ENCODE measurements around the gene TINAG. TPM values are rescaled to one million over a fixed set of nuclear protein-coding genes. Genes with fewer than 3 reads are reported as not detected.

The TINAG gene
- total RNA-seq, 1 experiment from 2014 or later = not detected

DNA sequence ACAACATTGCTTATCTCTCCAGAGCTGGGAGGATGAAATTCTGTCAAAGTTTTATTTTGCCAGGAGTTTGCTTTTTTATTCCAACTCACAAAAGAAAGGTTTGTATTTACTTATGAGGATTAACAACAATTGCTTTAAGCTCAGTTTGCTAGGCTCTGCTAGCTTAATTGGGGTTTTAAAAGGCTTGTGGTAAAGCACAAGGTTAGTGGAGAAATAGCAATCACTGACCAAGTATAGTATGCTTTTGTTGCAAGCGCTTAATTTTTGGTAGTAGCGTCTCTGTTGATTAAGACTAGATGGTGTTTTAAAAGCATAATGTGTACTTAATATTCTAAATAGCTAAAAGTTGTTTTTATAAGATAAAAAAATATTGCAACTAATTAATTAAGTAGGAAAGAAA lies 45.7 kb downstream of the TINAG start:
- CTCF ChIA-PET = no interaction called here
- POLR2A ChIA-PET = no interaction called here
- BruUV-seq (replicated peaks) = no TSS peak

DNA sequence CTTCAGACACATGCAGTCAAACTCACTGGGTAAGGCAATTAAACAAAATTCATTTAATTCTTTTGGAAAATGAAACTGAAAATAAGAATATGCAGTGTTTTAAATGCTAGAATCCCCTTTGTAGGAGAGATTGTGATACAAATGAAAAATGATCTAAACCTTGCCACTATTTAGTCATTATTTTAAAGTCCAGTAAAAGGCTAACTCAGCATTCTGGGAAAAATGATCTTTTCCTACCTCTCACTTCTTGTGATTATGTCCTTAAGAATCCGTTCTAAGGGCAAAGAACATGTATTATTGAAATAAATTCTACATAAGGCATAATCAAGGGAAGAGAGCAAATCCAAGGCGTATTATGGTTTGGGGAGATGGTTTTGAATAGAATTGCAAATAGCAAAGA lies 46.4 kb downstream of the TINAG start:
- ChIA-PET RAD21 (ENCODE audit: low non-redundant PET in 1 of 2, low total read pairs in 2 of 2, uncharacterized antibody in 2 of 2, unreplicated experiment in 2 of 2) (no interaction called here), CTCF (no interaction called here), POLR2A (no interaction called here)
- Histone ChIP-seq H4K20me1 (ENCODE audit: insufficient read depth) (no peaks in the 10 kb centered on the region), H3K9me2 (ENCODE audit: insufficient read depth) (no peaks in the 10 kb centered on the region), H3K9ac (ENCODE audit: low read length) (no peak overlapping the region), H3K79me2 (ENCODE audit: insufficient read depth, low read length) (no peaks in the 10 kb centered on the region), H3K4me1 (ENCODE audit: control insufficient read depth in 1 of 2, insufficient read depth in 2 of 2, low read length in 2 of 2) (no peaks in the 10 kb centered on the region), H2AFZ (ENCODE audit: low read depth, low read length, poor library complexity, severe bottlenecking) (no peak overlapping the region), H3K4me3 (replicated peaks in 1 of 2; ENCODE audit: low read depth in 1 of 2, low read length in 2 of 2) (no peak overlapping the region), H3K27me3 (ENCODE audit: insufficient read depth, low read length) (no peaks in the 10 kb centered on the region), H3K27ac (ENCODE audit: low read depth, low read length) (no peak overlapping the region), H3K9me3 (ENCODE audit: control insufficient read depth in 1 of 2, insufficient read depth in 1 of 2, low read depth in 1 of 2, low read length in 2 of 2) (no peaks in the 10 kb centered on the region), H3K4me2 (ENCODE audit: low read length) (no peak overlapping the region), H3K36me3 (ENCODE audit: control insufficient read depth in 1 of 2, insufficient read depth in 2 of 2, low read length in 2 of 2) (no peaks in the 10 kb centered on the region)
- DNase-seq (ENCODE audit: low read depth, low spot score) = no peak
- intact Hi-C loops (cut with micrococcal nuclease) = no loop called here
- no peak for ATAC-seq
- no TSS peak for BruUV-seq (replicated peaks)
- TF ChIP-seq SP1 (IDR thresholded peaks at IDR 0.05; ENCODE audit: low read depth) = no peak
- TF ChIP-seq ZBTB33 (IDR thresholded peaks at IDR 0.05; ENCODE audit: extremely low read depth, insufficient replicate concordance, low read length) = no peak
- TF ChIP-seq, protein P1, sequence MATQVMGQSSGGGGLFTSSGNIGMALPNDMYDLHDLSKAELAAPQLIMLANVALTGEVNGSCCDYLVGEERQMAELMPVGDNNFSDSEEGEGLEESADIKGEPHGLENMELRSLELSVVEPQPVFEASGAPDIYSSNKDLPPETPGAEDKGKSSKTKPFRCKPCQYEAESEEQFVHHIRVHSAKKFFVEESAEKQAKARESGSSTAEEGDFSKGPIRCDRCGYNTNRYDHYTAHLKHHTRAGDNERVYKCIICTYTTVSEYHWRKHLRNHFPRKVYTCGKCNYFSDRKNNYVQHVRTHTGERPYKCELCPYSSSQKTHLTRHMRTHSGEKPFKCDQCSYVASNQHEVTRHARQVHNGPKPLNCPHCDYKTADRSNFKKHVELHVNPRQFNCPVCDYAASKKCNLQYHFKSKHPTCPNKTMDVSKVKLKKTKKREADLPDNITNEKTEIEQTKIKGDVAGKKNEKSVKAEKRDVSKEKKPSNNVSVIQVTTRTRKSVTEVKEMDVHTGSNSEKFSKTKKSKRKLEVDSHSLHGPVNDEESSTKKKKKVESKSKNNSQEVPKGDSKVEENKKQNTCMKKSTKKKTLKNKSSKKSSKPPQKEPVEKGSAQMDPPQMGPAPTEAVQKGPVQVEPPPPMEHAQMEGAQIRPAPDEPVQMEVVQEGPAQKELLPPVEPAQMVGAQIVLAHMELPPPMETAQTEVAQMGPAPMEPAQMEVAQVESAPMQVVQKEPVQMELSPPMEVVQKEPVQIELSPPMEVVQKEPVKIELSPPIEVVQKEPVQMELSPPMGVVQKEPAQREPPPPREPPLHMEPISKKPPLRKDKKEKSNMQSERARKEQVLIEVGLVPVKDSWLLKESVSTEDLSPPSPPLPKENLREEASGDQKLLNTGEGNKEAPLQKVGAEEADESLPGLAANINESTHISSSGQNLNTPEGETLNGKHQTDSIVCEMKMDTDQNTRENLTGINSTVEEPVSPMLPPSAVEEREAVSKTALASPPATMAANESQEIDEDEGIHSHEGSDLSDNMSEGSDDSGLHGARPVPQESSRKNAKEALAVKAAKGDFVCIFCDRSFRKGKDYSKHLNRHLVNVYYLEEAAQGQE (IDR thresholded peaks at IDR 0.05; ENCODE audit: low read depth) = no peak
- no peak for TF ChIP-seq ELF1 (IDR thresholded peaks at IDR 0.05; ENCODE audit: borderline replicate concordance, low read depth)
- TF ChIP-seq EGR1 (IDR thresholded peaks at IDR 0.05; ENCODE audit: low read depth) = no peak
- no peak for TF ChIP-seq CTCF (IDR thresholded peaks at IDR 0.05 in 2 of 3, conservative IDR thresholded peaks at IDR 0.05 in 1 of 3; ENCODE audit: borderline replicate concordance in 1 of 3, insufficient read depth in 1 of 3, low read depth in 2 of 3, low read length in 2 of 3)
- no peak for TF ChIP-seq POLR2A (IDR thresholded peaks at IDR 0.05; ENCODE audit: borderline replicate concordance, extremely low read depth, insufficient read depth, insufficient read length)
- TF ChIP-seq FOSL1 (IDR thresholded peaks at IDR 0.05; ENCODE audit: low read depth) = no peak
- TF ChIP-seq EZH2 (IDR thresholded peaks at IDR 0.05) = no peak
- TF ChIP-seq, protein P2, sequence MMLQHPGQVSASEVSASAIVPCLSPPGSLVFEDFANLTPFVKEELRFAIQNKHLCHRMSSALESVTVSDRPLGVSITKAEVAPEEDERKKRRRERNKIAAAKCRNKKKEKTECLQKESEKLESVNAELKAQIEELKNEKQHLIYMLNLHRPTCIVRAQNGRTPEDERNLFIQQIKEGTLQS (IDR thresholded peaks at IDR 0.05) = no peak
- no peak for TF ChIP-seq JUND (IDR thresholded peaks at IDR 0.05)
- no peak for TF ChIP-seq YY1 (IDR thresholded peaks at IDR 0.05; ENCODE audit: extremely low read depth, insufficient replicate concordance, low read depth, low read length)

More for the DNA sequence above, 45.7 kb downstream of the TINAG start:
- Histone ChIP-seq H4K20me1 (ENCODE audit: insufficient read depth) (no peaks in the 10 kb centered on the region), H2AFZ (ENCODE audit: low read depth, low read length, poor library complexity, severe bottlenecking) (no peak overlapping the region), H3K27me3 (ENCODE audit: insufficient read depth, low read length) (no peaks in the 10 kb centered on the region), H3K27ac (ENCODE audit: low read depth, low read length) (no peak overlapping the region), H3K4me1 (ENCODE audit: control insufficient read depth in 1 of 2, insufficient read depth in 2 of 2, low read length in 2 of 2) (no peaks in the 10 kb centered on the region), H3K9me3 (ENCODE audit: control insufficient read depth in 1 of 2, insufficient read depth in 1 of 2, low read depth in 1 of 2, low read length in 2 of 2) (no peaks in the 10 kb centered on the region), H3K9me2 (ENCODE audit: insufficient read depth) (no peaks in the 10 kb centered on the region), H3K4me3 (replicated peaks in 1 of 2; ENCODE audit: low read depth in 1 of 2, low read length in 2 of 2) (no peak overlapping the region), H3K36me3 (ENCODE audit: control insufficient read depth in 1 of 2, insufficient read depth in 2 of 2, low read length in 2 of 2) (no peaks in the 10 kb centered on the region), H3K9ac (ENCODE audit: low read length) (no peak overlapping the region), H3K79me2 (ENCODE audit: insufficient read depth, low read length) (no peaks in the 10 kb centered on the region), H3K4me2 (ENCODE audit: low read length) (no peak overlapping the region)
- TF ChIP-seq SP1 (IDR thresholded peaks at IDR 0.05; ENCODE audit: low read depth) (no peak), RAD21 (IDR thresholded peaks at IDR 0.05; ENCODE audit: low read depth) (no peak), YY1 (IDR thresholded peaks at IDR 0.05; ENCODE audit: extremely low read depth, insufficient replicate concordance, low read depth, low read length) (no peak)
- ATAC-seq (no peak), DNase-seq (ENCODE audit: low read depth, low spot score) (no peak)
- intact Hi-C loops (cut with micrococcal nuclease) = no loop called here
- RAD21 ChIA-PET (ENCODE audit: low non-redundant PET in 1 of 2, low total read pairs in 2 of 2, uncharacterized antibody in 2 of 2, unreplicated experiment in 2 of 2) = no interaction called here

All from HCT116 (cell line).